ENCODE results near the gene FHL3. TPM values are rescaled to one million over a fixed set of nuclear protein-coding genes. Genes with fewer than 3 reads are reported as not detected.
"Not testable (repeated sequence)": the region's sequence is repeated elsewhere in the genome, so short reads cannot be mapped to it uniquely, and the experiment has no call there.

FHL3 gene
- polyA plus RNA-seq, 1 donor = 162 TPM

DNA sequence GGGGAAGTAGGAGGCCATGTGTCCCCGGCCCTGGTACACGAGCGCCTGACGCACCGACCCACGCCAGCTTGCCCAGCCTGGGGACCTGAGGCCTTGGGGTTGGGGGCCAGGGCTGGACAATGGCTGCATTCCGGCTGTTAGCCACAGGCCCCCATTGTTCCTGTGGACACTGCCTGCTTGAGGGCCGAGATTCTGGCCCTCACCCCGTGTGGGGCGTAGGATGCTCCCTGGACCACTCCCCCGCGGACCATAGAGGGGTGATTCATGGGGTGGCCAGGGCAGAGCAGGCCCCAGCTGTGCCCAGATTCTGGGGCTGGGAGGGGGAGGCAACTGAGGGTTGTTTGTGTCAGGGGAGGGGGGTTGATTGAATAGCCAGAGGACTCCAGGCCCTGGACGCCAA, 29.6 kb upstream of the FHL3 start:
- no peak for DNase-seq

- DNase-seq = not testable (repeated sequence)
Measured at GRCh38 chr1:38032992-38033391, 27.7 kb upstream of the FHL3 start.

- no peak for DNase-seq
Measured at GRCh38 chr1:38031513-38031866, 26.2 kb upstream of the FHL3 start.

DNA sequence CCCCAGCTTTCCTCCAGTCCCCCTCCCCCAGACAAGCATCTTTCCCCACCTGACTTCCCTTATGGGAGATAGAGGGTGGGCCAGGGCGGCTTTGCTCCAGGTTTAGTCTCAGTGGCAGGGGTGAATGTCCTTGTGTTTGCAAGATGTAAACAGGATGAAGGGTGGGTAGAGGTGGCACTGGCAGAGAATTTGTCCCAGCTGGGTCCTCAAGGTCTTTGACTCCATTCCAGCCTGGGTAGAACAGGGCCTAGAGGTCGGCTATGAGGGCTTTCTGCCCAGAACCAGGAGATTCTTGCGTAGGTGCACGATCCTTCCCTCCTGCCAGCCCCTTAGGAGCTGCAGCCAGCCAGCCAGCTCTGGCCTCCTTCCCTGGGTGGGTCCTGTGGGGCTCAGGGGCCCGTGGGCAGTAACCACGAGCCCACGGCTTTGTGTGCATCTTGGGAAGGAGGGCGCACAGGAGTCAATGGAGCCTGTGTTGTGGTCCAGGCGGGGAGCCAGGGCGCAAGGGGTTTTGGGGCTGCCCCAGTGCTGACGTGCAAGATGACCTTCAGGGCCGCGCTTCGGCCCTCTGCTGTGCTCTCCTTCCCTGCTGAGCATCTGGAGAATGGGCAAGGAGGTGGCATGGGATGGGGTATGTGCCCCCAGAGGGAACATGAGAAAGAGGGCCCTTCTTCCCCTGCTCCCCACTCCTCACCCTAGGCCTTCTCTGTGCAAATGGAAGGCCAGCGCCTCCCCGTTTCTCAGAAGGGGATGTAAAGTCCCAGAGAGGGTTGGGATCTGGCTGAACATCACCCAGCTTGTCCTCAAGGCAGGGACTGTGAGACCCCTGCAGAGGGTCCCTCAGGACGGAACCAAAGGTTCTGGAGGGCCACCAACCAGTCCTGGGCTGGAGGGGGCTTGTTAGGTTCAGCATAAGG, 25.5 kb upstream of the FHL3 start:
- no peak for DNase-seq

DNA sequence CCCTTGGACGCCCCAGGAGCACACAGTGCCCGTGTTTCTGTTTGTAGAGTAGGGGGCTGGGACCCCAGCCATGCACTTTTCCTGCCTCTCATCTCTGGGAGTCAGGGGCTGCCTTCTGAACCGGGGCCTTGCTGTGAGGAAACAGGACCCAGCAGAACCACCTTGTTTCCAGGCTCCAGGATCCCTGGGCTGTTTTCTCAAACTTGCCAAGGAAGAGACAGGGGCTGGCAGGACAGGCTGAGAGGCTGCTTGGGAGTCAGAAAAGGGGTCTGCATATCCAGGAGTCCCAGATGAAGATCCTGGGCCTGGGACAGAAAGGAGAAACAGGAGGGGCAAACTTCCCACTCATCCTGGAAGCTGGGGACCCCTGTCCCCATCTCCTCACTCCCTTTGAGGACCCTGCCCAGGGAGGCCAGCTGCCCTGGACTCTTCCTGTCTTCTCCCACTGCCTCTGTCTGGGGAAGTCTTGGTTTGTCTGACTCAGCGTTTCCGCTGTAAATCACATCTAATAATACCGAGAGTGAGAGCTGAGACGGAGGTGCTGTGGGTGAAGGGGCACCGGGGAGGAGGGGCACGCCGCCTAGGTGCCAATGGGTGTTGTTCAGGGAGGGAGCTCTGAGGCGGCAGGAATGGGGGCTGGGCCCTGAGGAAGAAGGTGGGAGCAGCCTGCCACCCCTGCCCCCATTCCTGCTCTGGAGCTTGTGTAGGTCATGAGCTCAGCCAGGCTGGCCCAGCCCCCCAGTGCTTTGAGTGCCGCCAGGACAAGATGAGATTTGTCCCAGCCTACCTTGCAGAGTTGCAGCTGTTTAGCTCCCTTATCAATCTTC, 24.6 kb upstream of the FHL3 start:
- no peak for DNase-seq

- DNase-seq = no peak
Measured at GRCh38 chr1:38029081-38029681, 23.9 kb upstream of the FHL3 start.

- no peak for DNase-seq
Measured at GRCh38 chr1:38028671-38029070, 23.4 kb upstream of the FHL3 start.

DNA sequence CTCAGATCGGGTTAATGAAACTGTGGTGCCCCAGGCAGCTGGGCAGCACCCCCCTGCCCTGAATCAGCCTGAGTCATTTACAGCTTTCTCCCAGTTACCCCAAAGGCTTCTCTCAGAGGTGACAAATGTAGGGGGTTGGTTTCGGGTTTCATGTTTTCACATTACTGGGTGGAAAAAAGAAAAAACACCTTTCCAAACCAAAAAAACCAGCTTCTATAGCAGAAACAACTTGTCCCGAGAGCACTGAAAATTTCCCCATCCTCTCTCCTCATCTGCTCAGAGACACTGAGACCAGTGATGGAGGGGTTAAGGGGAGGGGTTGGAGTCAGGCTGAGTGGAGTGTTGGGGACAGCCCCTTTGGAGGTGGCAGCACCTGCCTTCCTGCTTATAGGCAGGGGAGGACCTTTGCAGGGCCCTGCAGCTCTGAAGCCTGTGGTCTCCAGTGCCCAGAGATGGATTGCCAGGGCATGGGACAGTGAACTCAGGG, 22.8 kb upstream of the FHL3 start:
- DNase-seq = no peak

DNA sequence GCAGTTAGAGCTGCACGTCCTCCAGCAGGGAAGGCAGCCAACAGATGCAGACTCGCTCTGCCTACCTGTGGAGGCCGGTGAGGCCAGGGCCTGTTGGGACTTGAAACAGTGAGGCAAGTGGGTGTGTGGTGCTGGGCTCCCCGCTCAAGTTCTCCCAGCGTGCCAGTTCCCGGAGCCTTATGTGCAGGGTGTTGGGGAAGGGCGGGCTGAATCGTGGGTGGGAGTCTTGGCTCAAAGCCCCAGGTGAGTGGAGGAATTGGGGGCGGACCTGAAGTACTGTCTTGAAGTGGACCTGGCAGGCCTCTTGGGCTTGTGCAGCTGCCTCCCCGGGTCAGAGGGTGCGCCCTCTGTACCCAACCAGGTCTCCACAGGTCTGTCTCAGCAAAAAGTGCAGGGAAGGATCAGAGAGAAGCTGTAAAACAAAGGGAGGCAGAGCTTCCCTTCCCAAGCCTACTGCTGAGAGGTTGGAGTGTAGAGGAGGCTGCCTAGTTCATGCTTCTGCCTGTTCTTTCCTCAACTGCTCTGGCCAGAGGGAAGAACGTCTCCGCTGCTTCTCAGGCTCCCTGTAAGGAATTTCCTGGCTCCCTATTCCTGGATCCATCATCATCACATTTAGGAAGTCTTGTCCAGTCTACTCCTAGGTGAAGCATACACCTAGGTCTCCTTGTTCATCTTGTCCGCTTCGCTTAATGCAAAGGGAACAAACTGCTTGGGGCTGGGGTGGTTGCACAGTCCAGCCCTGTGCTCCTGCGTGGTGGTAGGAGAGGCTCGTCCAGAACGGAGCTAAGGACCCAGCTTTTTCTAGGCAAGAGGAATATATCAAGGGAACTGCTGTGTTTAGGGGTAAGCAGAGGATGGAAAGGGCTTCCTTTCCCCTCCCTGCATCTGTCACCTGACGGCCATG, 22.1 kb upstream of the FHL3 start:
- no peak for DNase-seq

DNA sequence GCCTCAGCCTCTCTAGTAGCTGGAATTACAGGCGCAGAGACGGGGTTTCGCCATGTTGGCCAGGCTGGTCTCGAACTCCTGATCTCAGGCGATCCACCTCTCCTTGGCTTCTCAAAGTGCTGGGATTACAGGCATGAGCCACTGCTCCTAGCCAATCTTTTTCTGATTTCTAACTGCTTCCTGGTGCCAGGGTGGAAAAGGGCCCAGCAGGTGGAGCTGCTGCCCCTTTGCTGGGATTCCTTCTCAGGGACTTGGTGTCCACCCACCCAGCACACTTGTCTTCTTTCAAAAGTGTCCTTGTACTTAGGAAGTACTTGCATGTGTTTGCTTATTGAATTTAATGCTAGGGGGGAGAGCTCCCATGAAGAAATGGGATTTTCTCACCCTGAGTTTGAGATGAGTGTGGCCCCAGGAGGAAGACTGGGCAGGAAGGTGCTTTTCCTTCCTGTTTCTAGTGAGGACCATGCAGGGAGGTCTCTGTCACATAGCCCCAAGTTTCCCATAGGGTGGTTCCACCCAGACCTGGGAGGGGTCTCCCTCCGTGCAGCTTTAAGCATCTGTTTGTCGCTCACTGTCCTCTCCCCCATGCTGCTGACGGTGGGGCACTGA, 21.4 kb upstream of the FHL3 start:
- DNase-seq = no peak

DNA sequence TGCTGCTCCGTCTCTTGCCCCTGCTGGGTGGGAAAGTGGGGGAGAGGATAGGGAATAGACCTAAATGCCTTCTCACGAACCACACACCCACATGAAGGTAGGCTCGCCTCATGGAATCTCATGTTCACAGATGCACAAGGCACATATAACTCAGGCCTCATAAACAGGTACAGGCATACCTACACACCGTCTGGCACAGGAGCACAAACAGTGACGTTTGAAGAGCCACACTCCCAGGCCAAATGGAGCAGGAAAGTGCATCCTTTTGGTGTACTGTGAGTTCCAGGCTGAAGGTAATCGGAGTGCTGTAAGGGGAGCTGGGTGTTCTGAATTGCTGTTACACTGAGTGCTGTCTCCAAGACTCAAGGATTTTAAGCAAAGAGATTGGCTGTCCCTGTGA, 20.4 kb upstream of the FHL3 start:
- no peak for DNase-seq

- DNase-seq = no peak
Measured at GRCh38 chr1:38025233-38025632, 19.9 kb upstream of the FHL3 start.

DNA sequence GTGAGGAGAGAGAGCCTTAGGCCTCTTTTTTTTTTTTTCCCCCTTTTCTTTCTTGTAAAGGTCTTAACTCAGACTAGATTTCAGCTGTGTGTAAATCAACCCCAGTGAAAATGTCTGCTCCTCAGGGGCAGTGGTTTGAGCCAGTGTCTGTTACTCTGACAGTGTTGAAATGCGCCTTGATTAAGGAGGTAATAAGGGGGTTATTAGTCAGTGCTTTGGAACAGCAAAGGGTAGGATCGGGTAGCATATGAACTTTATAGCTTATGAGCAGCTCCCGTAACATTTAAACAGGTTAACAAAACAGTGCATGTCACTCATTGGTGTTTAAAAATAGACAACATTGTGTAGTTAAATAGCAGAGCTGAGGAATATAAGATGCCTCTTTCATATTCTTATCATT, 17.5 kb upstream of the FHL3 start:
- DNase-seq = no peak

- DNase-seq = no peak
Measured at GRCh38 chr1:38021969-38022368, 16.7 kb upstream of the FHL3 start.

DNA sequence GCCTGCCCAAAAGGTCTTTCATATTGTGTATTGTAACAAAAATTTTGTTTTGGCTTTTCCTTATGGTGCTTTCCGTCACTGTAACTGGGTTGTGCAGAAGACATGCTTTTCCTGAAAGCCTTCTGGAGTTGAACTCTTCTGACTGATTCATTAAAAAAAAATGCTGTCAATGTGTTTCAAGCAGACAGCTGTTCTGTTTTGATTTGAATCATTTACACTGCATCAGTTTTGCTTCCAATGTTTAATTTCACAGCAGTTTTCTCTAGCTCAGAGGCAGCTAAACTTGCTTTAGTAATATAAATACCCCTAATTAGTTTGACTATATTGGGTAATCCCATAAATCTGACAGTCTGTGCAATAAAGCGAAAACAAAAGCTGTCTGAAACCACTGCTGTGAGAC, 15.1 kb upstream of the FHL3 start:
- no peak for DNase-seq

GRCh38 chr1:38018864-38019343, 13.6 kb upstream of the FHL3 start:
- DNase-seq = no peak

GRCh38 chr1:38015978-38016725, 10.8 kb upstream of the FHL3 start:
- no peak for DNase-seq

DNA sequence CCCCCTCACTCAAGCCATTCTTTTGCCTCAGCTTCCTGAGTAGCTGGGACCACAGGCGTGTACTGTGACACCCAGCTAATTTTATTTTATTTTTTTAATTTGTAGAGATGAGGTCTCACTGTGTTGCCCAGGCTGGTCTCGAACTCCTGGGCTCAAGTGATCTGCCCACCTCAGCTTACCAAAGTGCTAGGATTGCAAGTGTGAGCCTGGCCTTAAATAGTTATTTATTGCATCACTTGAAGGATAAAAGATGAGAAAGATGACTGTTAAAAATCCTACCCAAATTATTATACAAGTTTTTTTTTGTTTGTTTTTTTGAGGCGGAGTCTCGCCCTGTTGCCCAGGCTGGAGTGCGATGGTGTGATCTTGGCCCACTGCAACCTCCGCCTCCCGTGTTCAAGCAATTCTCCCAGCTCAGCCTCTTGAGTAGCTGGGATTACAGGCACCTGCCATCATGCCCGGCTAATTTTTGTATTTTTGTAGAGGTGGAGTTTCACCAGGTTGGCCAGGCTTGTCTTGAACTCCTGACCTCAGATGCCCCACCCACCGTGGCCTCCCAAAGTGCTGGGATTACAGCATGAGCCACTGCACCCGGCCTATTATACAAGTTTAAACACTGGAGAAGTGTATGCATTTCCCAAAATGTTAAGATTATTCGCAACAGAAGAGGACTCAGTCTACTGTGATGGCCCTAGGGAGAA, 9.6 kb upstream of the FHL3 start:
- DNase-seq = no peak

DNA sequence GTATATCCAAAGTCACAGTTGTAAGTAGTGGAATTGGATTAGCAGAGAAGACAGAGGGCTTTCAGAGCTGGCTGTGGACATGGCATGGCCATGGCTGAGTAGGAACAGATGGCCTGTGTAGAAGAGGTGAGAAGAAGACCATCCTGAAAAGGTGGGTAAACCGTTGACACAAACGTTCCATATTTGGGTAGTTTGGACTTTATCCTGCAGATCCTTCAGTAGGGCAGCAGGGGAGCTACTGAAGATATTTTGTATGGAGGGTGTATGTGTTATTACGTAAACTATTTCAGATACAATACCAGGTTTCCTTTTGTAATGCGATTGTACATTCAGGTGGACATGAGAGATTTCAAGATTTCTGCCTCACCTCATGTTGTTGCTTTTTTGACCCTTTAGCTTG, 8.9 kb upstream of the FHL3 start:
- no peak for DNase-seq

DNA sequence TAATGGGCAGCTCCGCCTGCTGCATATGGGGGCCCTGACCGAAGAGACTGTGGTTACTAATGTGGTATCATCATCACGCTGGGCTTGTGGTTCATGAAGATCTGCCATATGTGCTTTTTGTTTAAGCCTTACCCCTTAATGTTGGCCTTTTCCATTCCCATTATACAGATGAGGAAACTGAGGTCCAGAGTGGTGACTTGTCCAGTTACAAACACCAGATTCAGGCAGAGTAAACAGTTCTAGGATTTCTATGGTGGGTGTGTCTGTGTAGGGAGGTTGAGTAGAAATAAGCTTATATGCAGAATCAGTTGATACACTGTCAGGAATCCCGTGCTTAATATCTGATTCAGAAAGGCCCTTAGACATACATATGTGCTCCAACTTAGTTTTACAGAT, 7.9 kb upstream of the FHL3 start:
- no peak for DNase-seq

Data from hindlimb muscle (tissue), 1 donor.